ENCODE results near the gene MYEF2. TPM values are rescaled to one million over a fixed set of nuclear protein-coding genes. Genes with fewer than 3 reads are reported as not detected.

MYEF2 gene
- total RNA-seq, 1 experiment from 2014 or later, result 112 TPM

- no peak for DNase-seq (ENCODE audit: low spot score)
- no peak for TF ChIP-seq CTCF (conservative IDR thresholded peaks at IDR 0.05; ENCODE audit: low read depth, low read length)
- no peak for TF ChIP-seq EZH2 (IDR thresholded peaks at IDR 0.05; ENCODE audit: borderline replicate concordance, low read depth, low read length, poor library complexity, severe bottlenecking)
- Histone ChIP-seq H3K36me3 (ENCODE audit: insufficient read depth, low read length, poor library complexity, severe bottlenecking) (no peaks in the 10 kb centered on the region), H3K4me1 (ENCODE audit: insufficient read depth, low read length, poor library complexity, severe bottlenecking) (no peaks in the 10 kb centered on the region), H3K9me3 (ENCODE audit: low read depth, low read length, poor library complexity, severe bottlenecking) (no peaks in the 10 kb centered on the region), H3K27ac (ENCODE audit: low read depth, low read length, poor library complexity, severe bottlenecking) (no peak overlapping the region), H3K4me3 (ENCODE audit: low read depth, low read length, poor library complexity, severe bottlenecking) (no peak overlapping the region), H3K27me3 (replicated peaks; ENCODE audit: insufficient read depth, low read depth, low read length, poor library complexity) (no peaks in the 10 kb centered on the region)
- ChIA-PET CTCF (interaction anchor here (0.5 to 1.6 kb wide), 11 partner anchors 10 to 890 kb away, joined by 3 to 20 read pairs (median 4); no protein-coding TSS in a partner anchor), POLR2A (ENCODE audit: low non-redundant PET) (no interaction called here)
- BruUV-seq (replicated peaks), result no TSS peak
- intact Hi-C loops (cut with micrococcal nuclease; ENCODE audit: unreplicated experiment), result loop anchor here (2.0 to 10.0 kb wide), 3 partner anchors 93 to 889 kb away; partner anchors contain the start of gene SEMA6D
Observed at GRCh38 chr15:48085591-48085930, 92.5 kb downstream of the MYEF2 start.

GRCh38 chr15:48084759-48085590 lies 93.1 kb downstream of the MYEF2 start:
- Histone ChIP-seq H3K27ac (ENCODE audit: low read depth, low read length, poor library complexity, severe bottlenecking) (no peak overlapping the region), H3K4me3 (ENCODE audit: low read depth, low read length, poor library complexity, severe bottlenecking) (no peak overlapping the region), H3K9me3 (ENCODE audit: low read depth, low read length, poor library complexity, severe bottlenecking) (no peaks in the 10 kb centered on the region), H3K36me3 (ENCODE audit: insufficient read depth, low read length, poor library complexity, severe bottlenecking) (no peaks in the 10 kb centered on the region), H3K27me3 (replicated peaks; ENCODE audit: insufficient read depth, low read depth, low read length, poor library complexity) (no peaks in the 10 kb centered on the region), H3K4me1 (ENCODE audit: insufficient read depth, low read length, poor library complexity, severe bottlenecking) (no peaks in the 10 kb centered on the region)
- intact Hi-C loops (cut with micrococcal nuclease; ENCODE audit: unreplicated experiment), result loop anchor here (2.0 to 10.0 kb wide), 3 partner anchors 93 to 888 kb away; partner anchors contain the start of gene SEMA6D
- no TSS peak for BruUV-seq (replicated peaks)
- DNase-seq (ENCODE audit: low spot score), result peak; percentile 73
- ChIA-PET CTCF (interaction anchor here (0.5 to 1.6 kb wide), 13 partner anchors 9 to 890 kb away, joined by 3 to 20 read pairs (median 4); no protein-coding TSS in a partner anchor), POLR2A (ENCODE audit: low non-redundant PET) (no interaction called here)
- peak; percentile 75 for TF ChIP-seq CTCF (conservative IDR thresholded peaks at IDR 0.05; ENCODE audit: low read depth, low read length)
- TF ChIP-seq EZH2 (IDR thresholded peaks at IDR 0.05; ENCODE audit: borderline replicate concordance, low read depth, low read length, poor library complexity, severe bottlenecking), result no peak

Other genes starting within 250 kb of the MYEF2 start
- gene SLC24A5, start 57.3 kb downstream of the MYEF2 start, total RNA-seq (2021), result not detected in 2 replicates
- gene CTXN2, start 13.4 kb upstream of the MYEF2 start, total RNA-seq (2021), result not detected in 2 replicates
- not detected in 2 replicates for gene SLC12A1, start 28.0 kb upstream of the MYEF2 start, total RNA-seq (2021)
- gene DUT, start 153.1 kb upstream of the MYEF2 start, total RNA-seq (2021), result 222 and 224 TPM in 2 replicates